HG02870 (cell line): ENCODE measurements around the gene FTO.

Experiments
- ATAC-seq: cut with Tn5 transposase; IDR thresholded peaks from one replicate; pipeline ENCODE4 v1.9.1; 2021; ENCODE audit warnings: mild to moderate bottlenecking, moderate library complexity; ENCODE audit not compliant: unreplicated experiment

FTO gene

DNA sequence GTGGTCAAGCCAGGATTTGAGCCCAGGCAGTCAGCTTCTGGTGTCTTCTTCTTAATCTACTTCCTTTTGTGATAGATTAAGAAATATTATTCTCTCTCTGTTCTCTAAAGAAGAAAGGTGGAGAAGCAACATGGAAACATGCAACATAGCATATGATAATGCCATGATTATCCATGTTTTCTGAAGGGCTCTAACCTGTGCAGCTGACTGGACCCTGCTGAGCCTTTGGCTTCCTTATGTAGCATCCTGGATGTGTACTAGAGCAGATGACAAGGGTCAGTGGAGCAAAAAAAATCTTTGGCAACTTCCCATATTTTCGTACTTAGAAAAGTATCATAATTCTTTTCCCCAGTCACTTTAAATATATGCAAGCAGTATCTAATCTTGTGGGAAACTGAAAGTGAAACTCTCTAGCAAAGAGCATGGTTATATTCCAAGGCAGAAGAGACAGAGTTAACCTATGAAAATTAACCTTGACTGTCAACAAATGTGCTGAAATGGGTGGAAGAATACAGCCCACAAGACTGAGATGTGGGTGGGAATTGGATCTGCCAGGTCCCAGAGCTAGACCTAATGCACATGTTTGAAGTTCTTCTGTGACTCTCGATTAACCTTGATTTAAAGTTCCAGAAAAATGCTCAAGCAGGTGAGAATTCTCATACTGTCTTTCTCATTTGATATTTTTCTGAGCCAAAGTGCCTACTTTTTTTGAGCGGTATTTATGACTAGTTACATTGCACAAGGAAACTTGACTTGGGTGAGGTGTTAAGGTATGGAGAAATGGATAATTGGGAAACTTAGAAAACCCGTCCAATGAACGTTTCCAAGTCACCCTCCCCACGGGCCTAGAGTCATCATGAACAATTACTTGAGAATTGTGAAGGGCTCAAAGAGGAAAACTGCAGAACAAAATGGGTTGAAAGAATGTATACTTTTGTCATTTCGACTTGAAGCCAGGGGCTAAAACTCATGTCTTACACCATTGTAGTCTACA is 248.6 kb downstream of the FTO start:
- ATAC-seq = no peak

GRCh38 chr16:53953336-53953735 is 249.4 kb downstream of the FTO start:
- no peak for ATAC-seq

- ATAC-seq = no peak
Measured at GRCh38 chr16:53955221-53955875, 251.4 kb downstream of the FTO start.

DNA sequence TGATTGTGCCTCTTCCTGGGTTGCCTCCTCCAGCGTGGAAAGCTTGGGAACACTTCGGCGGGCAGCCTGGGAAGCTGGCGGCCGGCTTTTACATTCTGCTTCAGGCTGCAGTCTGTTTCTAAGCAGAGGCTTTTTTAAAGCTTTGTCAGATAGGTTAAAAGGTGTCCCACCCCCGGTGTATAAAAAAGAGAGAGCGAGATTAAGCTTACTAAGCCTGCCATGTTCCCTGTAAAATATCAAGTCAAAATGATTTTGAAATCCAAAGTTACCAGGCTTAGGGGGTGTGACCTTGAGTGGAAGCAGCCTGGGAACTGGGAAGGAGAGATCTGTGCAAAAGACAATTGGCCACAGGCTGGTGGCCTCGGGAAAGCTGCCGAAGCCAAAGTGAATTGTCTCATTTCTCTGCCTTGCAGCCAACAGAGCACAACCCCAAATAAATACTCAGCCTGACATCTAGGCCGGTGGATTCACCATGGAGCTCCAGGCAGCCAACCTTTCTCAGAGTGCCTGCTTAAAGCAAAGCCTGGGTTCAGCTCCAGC is 254.5 kb downstream of the FTO start:
- no peak for ATAC-seq

- no peak for ATAC-seq
Measured at GRCh38 chr16:53960050-53960812, 256.3 kb downstream of the FTO start.

DNA sequence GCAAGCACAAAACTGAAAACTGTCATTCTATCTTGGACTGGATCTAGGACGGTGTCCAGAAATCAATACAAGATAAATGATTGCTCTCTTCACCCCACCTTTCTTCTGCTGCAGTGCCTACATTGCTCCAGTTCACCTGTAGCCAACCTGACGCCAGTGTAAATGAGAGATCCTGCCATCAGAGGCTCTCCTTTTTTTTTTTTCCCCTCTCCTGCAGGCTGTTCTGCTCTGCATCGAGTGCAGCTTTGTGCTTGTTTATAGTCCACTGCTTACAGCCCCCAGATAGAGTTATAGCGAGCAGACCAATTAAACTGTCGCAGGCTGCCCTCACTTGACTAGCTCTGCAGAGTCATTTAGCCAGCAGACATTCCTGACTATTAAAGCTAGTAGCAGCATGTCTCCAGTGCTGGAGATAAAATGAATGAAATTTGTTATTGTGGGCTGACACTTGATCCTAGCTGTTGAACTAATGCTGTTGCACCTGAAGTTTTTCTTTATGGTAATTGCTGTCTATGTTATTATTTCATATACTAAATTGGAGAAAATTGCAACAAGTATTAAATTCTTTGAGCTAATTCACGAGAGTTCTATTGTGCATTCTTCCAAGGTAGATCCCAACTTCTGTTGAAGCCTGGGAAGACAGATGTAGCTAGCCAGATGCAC is 257.1 kb downstream of the FTO start:
- ATAC-seq = no peak

- no peak for ATAC-seq
Measured at GRCh38 chr16:53962041-53962440, 258.1 kb downstream of the FTO start.

DNA sequence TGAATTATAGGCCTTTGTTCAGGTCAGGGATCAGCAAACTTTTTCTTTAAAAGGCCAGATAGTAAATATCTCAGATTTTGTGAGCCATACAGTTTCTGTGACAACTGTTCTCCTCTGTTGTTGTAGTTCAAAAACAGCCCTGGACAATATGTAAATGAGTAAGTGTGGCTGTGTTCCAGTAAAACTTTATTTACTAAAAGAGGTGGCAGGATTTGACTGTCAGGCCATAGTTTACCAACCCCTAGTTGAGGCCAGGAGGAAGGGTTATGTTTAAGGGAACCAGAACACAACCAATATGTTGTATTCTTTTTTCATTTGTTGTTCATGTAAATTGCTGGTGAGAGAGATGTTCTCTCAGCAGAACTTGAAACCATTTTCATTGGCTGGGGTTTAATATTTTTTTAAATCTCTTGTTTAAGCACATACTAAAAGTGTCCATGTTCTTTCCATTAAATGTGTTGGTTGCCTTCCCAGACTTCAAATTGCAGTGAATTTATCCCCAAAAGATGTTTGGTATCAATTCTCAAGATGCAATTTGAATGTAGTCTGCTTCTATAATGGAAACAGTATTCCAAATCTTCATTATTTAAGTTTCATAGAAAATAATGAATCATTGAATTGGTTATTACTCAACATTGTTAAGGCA is 260.3 kb downstream of the FTO start:
- ATAC-seq = no peak

GRCh38 chr16:53966821-53967571 is 263.0 kb downstream of the FTO start:
- ATAC-seq = no peak

DNA sequence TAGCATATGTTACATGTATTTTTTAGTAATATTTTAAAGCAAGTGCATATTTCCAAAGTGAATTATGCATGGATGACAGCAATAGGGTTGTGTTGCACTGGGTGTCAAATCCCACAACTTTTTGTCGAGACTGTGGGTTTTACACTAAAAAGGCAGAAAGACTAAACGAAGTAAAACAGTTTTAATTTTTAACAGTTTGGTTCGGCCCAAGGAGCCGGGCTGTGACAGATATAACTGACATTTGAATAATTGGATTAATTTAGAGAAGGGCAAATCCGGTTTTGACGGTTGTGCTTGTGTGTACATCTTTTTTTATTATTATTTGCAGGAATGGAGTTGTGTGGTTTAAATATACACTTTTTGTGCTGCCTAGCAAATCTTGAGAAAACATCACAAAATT is 263.6 kb downstream of the FTO start:
- ATAC-seq = no peak

DNA sequence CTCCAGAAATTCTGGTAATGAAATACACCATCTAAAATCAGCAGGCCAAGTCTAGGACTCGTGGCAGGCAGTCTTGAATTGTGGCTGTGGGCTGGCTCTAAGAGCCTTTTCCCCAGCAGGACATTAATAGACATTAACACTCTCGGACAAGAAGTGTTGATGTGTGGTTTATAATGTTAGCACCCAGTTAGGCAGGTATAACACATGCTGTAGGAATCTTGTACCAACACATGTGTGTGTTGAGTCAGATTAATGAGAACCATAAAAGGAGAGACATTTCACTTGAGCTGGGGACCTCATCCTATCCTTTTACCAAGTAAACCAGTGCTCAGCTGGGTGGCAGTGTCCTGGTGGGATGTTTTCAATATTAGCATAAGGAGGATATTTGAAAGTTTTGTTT is 264.5 kb downstream of the FTO start:
- no peak for ATAC-seq

- ATAC-seq = no peak
Measured at GRCh38 chr16:53968896-53969295, 264.9 kb downstream of the FTO start.

DNA sequence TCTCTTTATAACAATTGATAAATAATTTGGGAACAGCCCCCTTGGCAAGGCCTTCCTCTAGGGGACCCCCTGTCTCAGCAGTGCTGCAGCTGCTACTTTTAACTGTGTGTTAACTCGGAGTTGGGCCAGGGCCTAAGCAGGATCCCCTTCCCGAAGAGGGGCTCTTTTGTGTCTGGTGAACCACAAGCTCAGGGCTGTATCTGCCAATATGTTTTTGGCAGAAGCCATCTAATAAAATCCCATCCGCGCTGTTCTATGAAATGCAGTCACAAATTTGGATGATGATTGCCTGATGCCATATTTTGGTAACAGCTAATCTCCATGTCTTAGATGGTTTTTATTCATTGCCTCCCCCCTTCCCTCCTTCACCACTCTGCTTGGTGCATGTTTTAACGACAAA is 267.7 kb downstream of the FTO start:
- no peak for ATAC-seq

DNA sequence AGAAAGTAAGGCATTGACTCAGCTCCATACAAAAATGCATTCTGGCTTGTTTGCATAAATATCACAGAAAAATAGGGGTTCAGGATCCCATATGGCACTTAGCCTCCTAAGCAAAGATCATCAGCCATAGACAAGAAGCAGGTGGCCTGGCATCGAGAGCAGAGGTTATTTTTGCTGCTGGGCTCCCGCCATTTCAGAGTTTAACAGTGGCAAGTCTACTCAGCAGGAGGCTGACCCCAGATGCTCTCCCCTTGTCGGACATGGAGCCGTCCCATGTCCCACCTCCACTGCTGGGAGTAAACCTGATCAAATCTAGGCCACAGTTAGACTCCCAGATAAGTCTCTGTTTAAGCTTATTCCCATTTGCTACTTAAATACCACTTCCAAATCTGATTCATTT is 269.1 kb downstream of the FTO start:
- ATAC-seq = no peak

DNA sequence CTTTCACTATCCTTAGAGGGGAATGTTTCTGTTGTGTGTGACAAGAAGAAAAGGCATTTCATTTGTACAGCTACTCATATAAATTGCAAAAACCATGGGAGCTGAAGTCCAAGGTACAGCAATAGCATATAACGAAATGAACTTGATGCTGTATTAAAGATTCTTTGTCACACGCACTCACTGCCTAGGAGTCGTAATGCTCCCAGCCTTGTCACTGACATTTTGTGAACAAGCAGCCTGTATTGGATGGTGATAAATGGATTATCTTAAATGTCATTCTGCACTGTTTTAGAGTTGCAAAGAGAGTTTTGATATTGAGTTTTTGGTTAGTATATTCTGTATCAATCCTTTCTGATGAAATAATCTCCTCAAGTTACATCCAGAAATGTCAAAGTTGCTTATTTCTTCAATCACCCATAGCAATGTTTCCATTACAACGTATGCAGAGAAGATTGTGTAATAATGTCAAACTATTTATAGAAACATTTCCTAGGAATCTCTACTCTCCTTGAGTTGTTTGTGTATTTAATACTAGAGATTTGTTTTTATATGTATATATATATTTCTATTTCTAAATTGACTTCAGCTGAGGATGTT is 270.6 kb downstream of the FTO start:
- no peak for ATAC-seq

DNA sequence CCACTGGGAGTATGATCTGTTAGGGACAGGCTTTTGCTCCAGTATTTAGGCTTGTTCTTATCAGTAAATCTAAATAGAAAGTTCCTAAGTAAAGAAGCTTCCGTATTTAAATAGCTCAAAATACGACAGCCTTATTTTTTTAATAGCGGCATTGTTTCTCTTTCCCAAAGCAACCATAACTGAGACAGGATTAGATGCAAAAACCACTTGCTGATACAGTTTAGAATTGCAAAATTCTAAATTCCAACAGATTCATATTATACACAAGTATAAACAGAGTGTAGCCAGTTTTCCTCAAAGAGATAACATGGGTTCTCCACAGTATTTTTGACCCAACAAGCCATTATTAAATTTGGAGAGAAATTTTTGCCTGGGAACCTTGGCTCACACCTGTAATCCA is 276.7 kb downstream of the FTO start:
- ATAC-seq = no peak

GRCh38 chr16:53982631-53983042 is 278.7 kb downstream of the FTO start:
- ATAC-seq = no peak

- no peak for ATAC-seq
Measured at GRCh38 chr16:53984936-53985335, 281.0 kb downstream of the FTO start.

GRCh38 chr16:53985861-53986260 is 281.9 kb downstream of the FTO start:
- no peak for ATAC-seq
